HEK293T (cell line): ENCODE data around the gene ULBP2.

Source experiments
- ARNT ChIP-seq: fragments of 450-650 bp; IDR thresholded peaks from 2 replicates; pipeline ENCODE4 v1.6.1; 2017; ENCODE audit warnings: mild to moderate bottlenecking
- BHLHE40 ChIP-seq: fragments of 450-650 bp; IDR thresholded peaks from 2 replicates; pipeline ENCODE4 v1.6.1; 2016; ENCODE audit warnings: mild to moderate bottlenecking, moderate library complexity, borderline replicate concordance
- ELF4 ChIP-seq: fragments of 450-650 bp; IDR thresholded peaks from 2 replicates; pipeline ENCODE4 v1.6.1; 2017; ENCODE audit warnings: antibody characterized with exemption
- HDGF ChIP-seq: fragments of 450-650 bp; IDR thresholded peaks from 2 replicates; pipeline ENCODE4 v1.6.1; 2017; ENCODE audit warnings: antibody characterized with exemption, borderline replicate concordance
- L3MBTL2 ChIP-seq: fragments of 450-650 bp; conservative IDR thresholded peaks from 2 replicates; pipeline ENCODE4 v1.6.1; 2016; ENCODE audit warnings: mild to moderate bottlenecking
- NFRKB ChIP-seq: fragments of 450-650 bp; IDR thresholded peaks from 2 replicates; pipeline ENCODE4 v1.6.1; 2016; ENCODE audit warnings: mild to moderate bottlenecking, moderate library complexity
- SP1 ChIP-seq: fragments of 450-650 bp; IDR thresholded peaks from 2 replicates; pipeline ENCODE4 v1.6.1; 2017
- SUZ12 ChIP-seq: fragments of 450-650 bp; IDR thresholded peaks from 2 replicates; pipeline ENCODE4 v1.6.1; 2016; ENCODE audit warnings: mild to moderate bottlenecking
- ZNF384 ChIP-seq: fragments of 450-650 bp; IDR thresholded peaks from 2 replicates; pipeline ENCODE4 v1.6.1; 2016

- no peak for TF ChIP-seq BHLHE40
- no peak for TF ChIP-seq ZNF384
- TF ChIP-seq ELF4 = no peak
- TF ChIP-seq NFRKB = no peak
- no peak for TF ChIP-seq HDGF
- TF ChIP-seq SP1 = no peak
- no peak for TF ChIP-seq ARNT
- no peak for TF ChIP-seq SUZ12
- TF ChIP-seq L3MBTL2 = no peak
Measured at GRCh38 chr6:149960488-149960887, 18.7 kb downstream of the ULBP2 start.
